ENCODE measurements around the gene CARNS1.

The CARNS1 gene

DNA sequence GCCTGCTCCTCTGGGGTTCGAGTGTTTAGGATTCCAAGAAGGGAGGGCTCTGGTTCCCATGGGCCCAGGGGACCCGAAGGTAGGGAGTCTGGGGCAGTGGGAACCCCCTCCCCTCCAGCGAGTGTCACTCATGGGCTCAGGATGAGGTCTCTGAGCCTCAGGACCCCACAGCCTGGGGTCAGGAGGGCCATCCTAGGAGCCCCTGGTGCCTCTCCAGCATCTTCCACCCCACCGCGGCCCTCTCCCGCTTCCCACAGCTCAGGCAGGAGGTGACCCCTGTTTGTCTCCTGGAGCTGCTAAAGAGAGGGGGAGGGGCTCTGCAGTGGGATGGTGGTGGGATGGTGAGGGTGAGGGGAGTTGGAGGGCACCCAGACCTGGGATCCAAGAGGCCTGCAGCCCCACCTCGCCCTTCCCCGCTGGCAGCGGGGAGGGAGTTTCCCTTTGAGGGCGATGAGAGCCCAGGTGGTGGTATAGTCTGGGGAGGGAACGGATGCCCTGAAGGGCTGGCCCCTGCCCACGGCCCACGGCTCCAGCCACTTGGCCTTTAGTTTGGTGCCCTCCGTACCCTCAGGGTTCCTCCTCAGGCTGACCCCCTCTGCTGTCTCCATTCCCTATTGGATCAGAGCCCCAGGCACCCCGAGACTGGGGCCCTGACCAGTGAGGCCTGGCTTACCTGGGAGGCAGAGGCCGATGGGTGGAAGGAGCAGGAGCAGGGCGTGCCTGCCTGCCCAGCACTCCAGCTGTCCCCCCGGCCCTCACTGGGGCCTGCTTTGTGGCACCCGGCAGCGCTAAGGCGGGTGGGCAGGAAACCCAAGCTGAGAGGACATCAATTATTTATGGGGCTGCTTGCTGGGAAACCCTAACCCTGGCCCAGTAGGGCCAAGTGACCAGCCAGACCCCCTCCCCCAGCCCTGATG is 38.6 kb downstream of the CARNS1 start:
- H3K4me3 ChIP-seq (replicated peaks; ENCODE audit: insufficient read depth, low read length): no peak overlapping the region

DNA sequence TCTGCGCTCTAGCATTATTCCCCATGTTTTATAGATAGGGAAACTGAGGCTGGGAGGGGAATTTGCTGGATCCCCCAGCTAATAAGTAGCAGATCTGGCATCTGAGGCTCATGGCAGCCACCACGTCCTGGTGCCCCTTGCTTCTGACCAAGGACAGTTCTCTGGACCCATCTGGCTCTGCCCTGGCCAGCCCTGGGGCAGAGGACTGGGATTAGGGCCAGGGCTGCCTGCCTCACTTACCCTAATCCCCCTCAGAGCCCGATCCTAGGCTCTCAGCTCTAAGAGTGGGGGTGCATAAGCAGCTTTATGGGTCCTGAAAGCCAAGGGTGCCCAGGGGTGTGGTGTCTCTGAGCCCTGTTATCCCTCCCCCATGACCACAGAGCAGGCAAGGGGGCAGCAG is 39.6 kb downstream of the CARNS1 start, which contains the start of gene CABP4:
Gene CABP4 (plus strand): TSS at position 301 of the 400 bp plus-strand sequence. CDS start 70 bp downstream, at position 371.
- Histone ChIP-seq H3K27ac (replicated peaks) (no peak within 1 kb of the TSS), H3K27me3 (ENCODE audit: insufficient read depth, poor library complexity, severe bottlenecking) (no peaks in the 10 kb centered on the region)
- TF ChIP-seq SPI1 (IDR thresholded peaks at IDR 0.05; ENCODE audit: borderline replicate concordance, low read depth): no peak

More for the DNA sequence above, 38.6 kb downstream of the CARNS1 start:
- no peak for DNase-seq (ENCODE audit: low read depth in 1 of 2, low spot score in 1 of 2)
- no peak overlapping the region for H3K27ac ChIP-seq (replicated peaks)
- H3K27me3 ChIP-seq (ENCODE audit: insufficient read depth, poor library complexity, severe bottlenecking): no peaks in the 10 kb centered on the region
- TF ChIP-seq GABPA (IDR thresholded peaks at IDR 0.05; ENCODE audit: low read depth): no peak

DNA sequence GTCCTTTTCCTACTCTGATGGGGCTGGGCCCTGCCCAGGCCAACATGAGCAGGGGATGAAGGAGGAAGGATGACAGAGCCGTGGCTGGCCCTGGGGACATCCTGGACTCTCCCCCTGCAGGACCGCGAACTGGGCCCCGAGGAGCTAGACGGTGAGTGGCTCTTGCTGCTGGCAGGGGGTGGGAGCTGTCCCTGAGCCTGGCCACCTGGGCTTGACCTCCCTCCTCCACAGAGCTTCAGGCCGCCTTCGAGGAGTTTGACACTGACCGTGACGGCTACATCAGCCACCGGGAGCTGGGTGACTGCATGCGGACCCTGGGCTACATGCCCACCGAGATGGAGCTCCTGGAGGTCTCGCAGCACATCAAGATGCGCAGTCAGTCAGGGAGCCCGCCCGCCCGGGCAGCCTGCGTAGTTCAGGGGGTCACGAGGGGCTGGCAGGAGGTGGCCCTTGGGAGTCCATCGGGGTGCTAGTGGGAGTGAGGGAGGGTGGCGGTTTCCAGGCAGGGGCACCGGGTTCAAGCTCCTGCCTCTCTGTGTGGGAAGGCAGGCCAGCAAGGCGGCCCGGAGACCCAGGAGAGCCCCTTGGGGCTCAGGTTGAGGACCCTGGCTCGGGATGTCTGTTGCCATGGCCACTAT is 40.7 kb downstream of the CARNS1 start:
- TF ChIP-seq POLR2AphosphoS5 (IDR thresholded peaks at IDR 0.05; ENCODE audit: low read depth) (no peak), GABPA (IDR thresholded peaks at IDR 0.05; ENCODE audit: low read depth) (no peak), SPI1 (IDR thresholded peaks at IDR 0.05; ENCODE audit: borderline replicate concordance, low read depth) (no peak)
- TF ChIP-seq, protein P1, sequence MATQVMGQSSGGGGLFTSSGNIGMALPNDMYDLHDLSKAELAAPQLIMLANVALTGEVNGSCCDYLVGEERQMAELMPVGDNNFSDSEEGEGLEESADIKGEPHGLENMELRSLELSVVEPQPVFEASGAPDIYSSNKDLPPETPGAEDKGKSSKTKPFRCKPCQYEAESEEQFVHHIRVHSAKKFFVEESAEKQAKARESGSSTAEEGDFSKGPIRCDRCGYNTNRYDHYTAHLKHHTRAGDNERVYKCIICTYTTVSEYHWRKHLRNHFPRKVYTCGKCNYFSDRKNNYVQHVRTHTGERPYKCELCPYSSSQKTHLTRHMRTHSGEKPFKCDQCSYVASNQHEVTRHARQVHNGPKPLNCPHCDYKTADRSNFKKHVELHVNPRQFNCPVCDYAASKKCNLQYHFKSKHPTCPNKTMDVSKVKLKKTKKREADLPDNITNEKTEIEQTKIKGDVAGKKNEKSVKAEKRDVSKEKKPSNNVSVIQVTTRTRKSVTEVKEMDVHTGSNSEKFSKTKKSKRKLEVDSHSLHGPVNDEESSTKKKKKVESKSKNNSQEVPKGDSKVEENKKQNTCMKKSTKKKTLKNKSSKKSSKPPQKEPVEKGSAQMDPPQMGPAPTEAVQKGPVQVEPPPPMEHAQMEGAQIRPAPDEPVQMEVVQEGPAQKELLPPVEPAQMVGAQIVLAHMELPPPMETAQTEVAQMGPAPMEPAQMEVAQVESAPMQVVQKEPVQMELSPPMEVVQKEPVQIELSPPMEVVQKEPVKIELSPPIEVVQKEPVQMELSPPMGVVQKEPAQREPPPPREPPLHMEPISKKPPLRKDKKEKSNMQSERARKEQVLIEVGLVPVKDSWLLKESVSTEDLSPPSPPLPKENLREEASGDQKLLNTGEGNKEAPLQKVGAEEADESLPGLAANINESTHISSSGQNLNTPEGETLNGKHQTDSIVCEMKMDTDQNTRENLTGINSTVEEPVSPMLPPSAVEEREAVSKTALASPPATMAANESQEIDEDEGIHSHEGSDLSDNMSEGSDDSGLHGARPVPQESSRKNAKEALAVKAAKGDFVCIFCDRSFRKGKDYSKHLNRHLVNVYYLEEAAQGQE (IDR thresholded peaks at IDR 0.05; ENCODE audit: insufficient replicate concordance, low read depth): no peak
- TF ChIP-seq, protein P2, sequence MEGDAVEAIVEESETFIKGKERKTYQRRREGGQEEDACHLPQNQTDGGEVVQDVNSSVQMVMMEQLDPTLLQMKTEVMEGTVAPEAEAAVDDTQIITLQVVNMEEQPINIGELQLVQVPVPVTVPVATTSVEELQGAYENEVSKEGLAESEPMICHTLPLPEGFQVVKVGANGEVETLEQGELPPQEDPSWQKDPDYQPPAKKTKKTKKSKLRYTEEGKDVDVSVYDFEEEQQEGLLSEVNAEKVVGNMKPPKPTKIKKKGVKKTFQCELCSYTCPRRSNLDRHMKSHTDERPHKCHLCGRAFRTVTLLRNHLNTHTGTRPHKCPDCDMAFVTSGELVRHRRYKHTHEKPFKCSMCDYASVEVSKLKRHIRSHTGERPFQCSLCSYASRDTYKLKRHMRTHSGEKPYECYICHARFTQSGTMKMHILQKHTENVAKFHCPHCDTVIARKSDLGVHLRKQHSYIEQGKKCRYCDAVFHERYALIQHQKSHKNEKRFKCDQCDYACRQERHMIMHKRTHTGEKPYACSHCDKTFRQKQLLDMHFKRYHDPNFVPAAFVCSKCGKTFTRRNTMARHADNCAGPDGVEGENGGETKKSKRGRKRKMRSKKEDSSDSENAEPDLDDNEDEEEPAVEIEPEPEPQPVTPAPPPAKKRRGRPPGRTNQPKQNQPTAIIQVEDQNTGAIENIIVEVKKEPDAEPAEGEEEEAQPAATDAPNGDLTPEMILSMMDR (IDR thresholded peaks at IDR 0.05; ENCODE audit: insufficient read depth, low read length): no peak
- Histone ChIP-seq H3K27ac (replicated peaks) (no peak overlapping the region), H3K27me3 (ENCODE audit: insufficient read depth, poor library complexity, severe bottlenecking) (no peaks in the 10 kb centered on the region), H3K4me3 (replicated peaks; ENCODE audit: insufficient read depth, low read length) (no peak overlapping the region)
- DNase-seq (ENCODE audit: low read depth in 1 of 2, low spot score in 1 of 2): no peak

More for the DNA sequence above, 39.6 kb downstream of the CARNS1 start, which contains the start of gene CABP4:
- H3K4me3 ChIP-seq (replicated peaks; ENCODE audit: insufficient read depth, low read length): no peak within 1 kb of the TSS
- no peak for DNase-seq (ENCODE audit: low read depth in 1 of 2, low spot score in 1 of 2)

DNA sequence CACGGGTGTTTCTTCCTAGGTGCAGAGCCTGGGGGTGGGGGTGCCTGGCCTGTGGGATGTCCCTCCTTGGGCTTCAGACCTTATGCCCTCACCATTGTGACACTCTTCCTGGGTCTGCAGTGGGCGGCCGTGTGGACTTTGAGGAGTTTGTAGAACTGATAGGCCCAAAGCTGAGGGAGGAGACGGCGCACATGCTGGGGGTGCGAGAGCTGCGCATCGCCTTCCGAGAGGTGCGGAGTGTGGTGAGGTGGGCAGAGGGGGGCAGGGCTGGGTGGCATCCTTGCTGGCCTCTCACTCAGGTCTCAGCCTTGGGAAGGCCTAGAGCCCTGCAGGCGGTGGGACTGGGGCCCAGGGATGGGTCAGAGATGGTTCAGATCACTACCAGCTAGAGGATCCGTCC is 42.0 kb downstream of the CARNS1 start:
- Histone ChIP-seq H3K27ac (replicated peaks) (no peak overlapping the region), H3K27me3 (ENCODE audit: insufficient read depth, poor library complexity, severe bottlenecking) (no peaks in the 10 kb centered on the region), H3K4me3 (replicated peaks; ENCODE audit: insufficient read depth, low read length) (no peak overlapping the region)
- no peak for DNase-seq (ENCODE audit: low read depth in 1 of 2, low spot score in 1 of 2)
- TF ChIP-seq SPI1 (IDR thresholded peaks at IDR 0.05; ENCODE audit: borderline replicate concordance, low read depth) (no peak), GABPA (IDR thresholded peaks at IDR 0.05; ENCODE audit: low read depth) (no peak), POLR2AphosphoS5 (IDR thresholded peaks at IDR 0.05; ENCODE audit: low read depth) (no peak)
- TF ChIP-seq, protein P1 (IDR thresholded peaks at IDR 0.05; ENCODE audit: insufficient replicate concordance, low read depth): no peak
- TF ChIP-seq, protein P2 (IDR thresholded peaks at IDR 0.05; ENCODE audit: insufficient read depth, low read length): no peak

Measured in HL-60 (cell line).